G401.6 (cell line): Measurements from ENCODE around the gene TRIM66.

Experiments
- FAIRE-seq: peaks from 2 replicates; lab custom pipeline; 2012; peaks lifted over from hg19 to GRCh38; lab: Jason Lieb, UNC

Gene TRIM66

GRCh38 chr11:8605971-8606563, 76.4 kb downstream of the TRIM66 start:
- no peak for FAIRE-seq

- peak; percentile 65 for FAIRE-seq
These were observed 78.3 kb downstream of the TRIM66 start for GRCh38 chr11:8604078-8604723.

- FAIRE-seq, result no peak
These were observed 78.8 kb downstream of the TRIM66 start for GRCh38 chr11:8603696-8604077.

- FAIRE-seq, result no peak
These were observed 80.9 kb downstream of the TRIM66 start for GRCh38 chr11:8601376-8602133.

- FAIRE-seq, result no peak
These were observed 84.0 kb downstream of the TRIM66 start for GRCh38 chr11:8598506-8598905.

- no peak for FAIRE-seq
These were observed 85.3 kb downstream of the TRIM66 start for GRCh38 chr11:8597182-8597581.

GRCh38 chr11:8596504-8597046, 85.9 kb downstream of the TRIM66 start:
- FAIRE-seq, result no peak

- no peak for FAIRE-seq
These were observed 88.2 kb downstream of the TRIM66 start, which contains the start of gene STK33 for GRCh38 chr11:8593935-8594909. Gene STK33, minus strand, starts transcription at chr11:8594228. Its CDS starts 119,323 bp downstream, at chr11:8474905.

GRCh38 chr11:8593455-8593854, 89.0 kb downstream of the TRIM66 start:
- FAIRE-seq, result no peak

GRCh38 chr11:8587915-8588314, 94.5 kb downstream of the TRIM66 start:
- no peak for FAIRE-seq

- FAIRE-seq, result no peak
These were observed 95.7 kb downstream of the TRIM66 start for GRCh38 chr11:8586805-8587204.

- no peak for FAIRE-seq
These were observed 96.3 kb downstream of the TRIM66 start for GRCh38 chr11:8586184-8586583.

- FAIRE-seq, result no peak
These were observed 98.0 kb downstream of the TRIM66 start for GRCh38 chr11:8584511-8584910.

GRCh38 chr11:8584082-8584481, 98.4 kb downstream of the TRIM66 start:
- FAIRE-seq, result no peak

- FAIRE-seq, result no peak
These were observed 101.2 kb downstream of the TRIM66 start for GRCh38 chr11:8581300-8581699.

- no peak for FAIRE-seq
These were observed 104.5 kb downstream of the TRIM66 start for GRCh38 chr11:8577791-8578581.

GRCh38 chr11:8574798-8575197, 107.7 kb downstream of the TRIM66 start:
- no peak for FAIRE-seq

- FAIRE-seq, result no peak
These were observed 108.7 kb downstream of the TRIM66 start for GRCh38 chr11:8573777-8574176.

GRCh38 chr11:8567602-8568198, 114.8 kb downstream of the TRIM66 start:
- no peak for FAIRE-seq

GRCh38 chr11:8566613-8567210, 115.8 kb downstream of the TRIM66 start:
- FAIRE-seq, result peak; percentile 93
